Measurements from ENCODE around the gene MED8.

The MED8 gene

GRCh38 chr1:43392702-43393101 lies 3.1 kb upstream of the MED8 start:
- DNase-seq (ENCODE audit: low spot score) = no peak
- TF ChIP-seq CTCF (IDR thresholded peaks at IDR 0.05; ENCODE audit: extremely low read depth, missing control alignments) = no peak

- DNase-seq (ENCODE audit: low spot score) = no peak
- no peak for TF ChIP-seq CTCF (IDR thresholded peaks at IDR 0.05; ENCODE audit: extremely low read depth, missing control alignments)
Observed at GRCh38 chr1:43388613-43389012, 987 bp downstream of the MED8 start.

- TF ChIP-seq CTCF (IDR thresholded peaks at IDR 0.05; ENCODE audit: extremely low read depth, missing control alignments) = no peak
- DNase-seq (ENCODE audit: low spot score) = no peak
Observed at GRCh38 chr1:43387976-43388599, 1.5 kb downstream of the MED8 start.

GRCh38 chr1:43386676-43387075 lies 2.9 kb downstream of the MED8 start:
- TF ChIP-seq CTCF (IDR thresholded peaks at IDR 0.05; ENCODE audit: extremely low read depth, missing control alignments) = no peak
- DNase-seq (ENCODE audit: low spot score) = no peak

- DNase-seq (ENCODE audit: low spot score) = no peak
Observed at GRCh38 chr1:43383449-43383848, 6.2 kb downstream of the MED8 start.

GRCh38 chr1:43382027-43382779 lies 7.4 kb downstream of the MED8 start:
- TF ChIP-seq CTCF (IDR thresholded peaks at IDR 0.05; ENCODE audit: extremely low read depth, missing control alignments) = no peak
- DNase-seq (ENCODE audit: low spot score) = no peak

More at GRCh38 chr1:43383449-43383848, 6.2 kb downstream of the MED8 start:
- no peak for TF ChIP-seq CTCF (IDR thresholded peaks at IDR 0.05; ENCODE audit: extremely low read depth, missing control alignments)

- no peak for TF ChIP-seq CTCF (IDR thresholded peaks at IDR 0.05; ENCODE audit: extremely low read depth, missing control alignments)
- no peak for DNase-seq (ENCODE audit: low spot score)
Observed at GRCh38 chr1:43381612-43382011, 8.0 kb downstream of the MED8 start.

All from GM20000 (cell line).